ENCODE measurements around the gene CDT1.

The CDT1 gene

GRCh38 chr16:88840600-88841215 lies 37.1 kb downstream of the CDT1 start:
- DNase-seq, result no peak

- no peak for DNase-seq
Observed at GRCh38 chr16:88841521-88842307, 38.1 kb downstream of the CDT1 start.

- no peak for DNase-seq
Observed at GRCh38 chr16:88842308-88842756, 38.7 kb downstream of the CDT1 start.

- DNase-seq, result no peak
Observed at GRCh38 chr16:88842806-88843205, 39.2 kb downstream of the CDT1 start.

GRCh38 chr16:88843256-88843655 lies 39.7 kb downstream of the CDT1 start:
- no peak for DNase-seq

GRCh38 chr16:88844419-88845036 lies 40.9 kb downstream of the CDT1 start:
- no peak for DNase-seq

GRCh38 chr16:88846088-88846487 lies 42.5 kb downstream of the CDT1 start:
- DNase-seq, result no peak

GRCh38 chr16:88847654-88848053 lies 44.1 kb downstream of the CDT1 start:
- DNase-seq, result no peak

GRCh38 chr16:88848557-88848956 lies 45.0 kb downstream of the CDT1 start:
- DNase-seq, result no peak

GRCh38 chr16:88850531-88851199 lies 47.1 kb downstream of the CDT1 start:
- no peak for DNase-seq

GRCh38 chr16:88851616-88852015 lies 48.0 kb downstream of the CDT1 start:
- no peak for DNase-seq

- no peak for DNase-seq
Observed at GRCh38 chr16:88853325-88853941, 49.8 kb downstream of the CDT1 start.

- DNase-seq, result no peak
Observed at GRCh38 chr16:88854306-88855111, 50.9 kb downstream of the CDT1 start.

GRCh38 chr16:88855176-88855575 lies 51.6 kb downstream of the CDT1 start:
- no peak for DNase-seq

GRCh38 chr16:88855736-88856121 lies 52.1 kb downstream of the CDT1 start:
- no peak for DNase-seq

- no peak for DNase-seq
Observed at GRCh38 chr16:88856122-88856827, 52.7 kb downstream of the CDT1 start.

GRCh38 chr16:88856828-88857727 lies 53.5 kb downstream of the CDT1 start, which contains the start of the genes GALNS and TRAPPC2L:
TSS of gene GALNS (minus strand) at chr16:88856947. CDS start at chr16:88856877, 70 bp downstream.
TSS of gene TRAPPC2L (plus strand) at chr16:88857127. CDS start at chr16:88857151, 24 bp downstream.
- peak; percentile 95 for DNase-seq

GRCh38 chr16:88857728-88858339 lies 54.2 kb downstream of the CDT1 start:
- DNase-seq, result peak; percentile 27
